ENCODE measurements around the gene FSTL3.
"Not testable (repeated sequence)": the region's sequence is repeated elsewhere in the genome, so short reads cannot be mapped to it uniquely, and the experiment has no call there.

FSTL3 gene

GRCh38 chr19:723714-724113 lies 47.5 kb downstream of the FSTL3 start:
- H3K27ac ChIP-seq (ENCODE audit: insufficient read depth, low read length, poor library complexity, severe bottlenecking), result no peak overlapping the region
- H3K27me3 ChIP-seq (replicated peaks; ENCODE audit: control insufficient read depth, insufficient read depth, low read length, poor library complexity, severe bottlenecking), result peaks cover 12% of the 10 kb centered on the region
- no peak overlapping the region for H3K4me3 ChIP-seq (ENCODE audit: insufficient read depth, low read depth, low read length, poor library complexity, severe bottlenecking)
- DNase-seq, result no peak
- no peaks in the 10 kb centered on the region for H3K4me1 ChIP-seq (ENCODE audit: control insufficient read depth, insufficient read depth, low read length, poor library complexity, severe bottlenecking)
- H3K9me3 ChIP-seq (ENCODE audit: control insufficient read depth, low read length), result no peaks in the 10 kb centered on the region
- no peaks in the 10 kb centered on the region for H3K36me3 ChIP-seq (ENCODE audit: control insufficient read depth, insufficient read depth, low read length)

DNA sequence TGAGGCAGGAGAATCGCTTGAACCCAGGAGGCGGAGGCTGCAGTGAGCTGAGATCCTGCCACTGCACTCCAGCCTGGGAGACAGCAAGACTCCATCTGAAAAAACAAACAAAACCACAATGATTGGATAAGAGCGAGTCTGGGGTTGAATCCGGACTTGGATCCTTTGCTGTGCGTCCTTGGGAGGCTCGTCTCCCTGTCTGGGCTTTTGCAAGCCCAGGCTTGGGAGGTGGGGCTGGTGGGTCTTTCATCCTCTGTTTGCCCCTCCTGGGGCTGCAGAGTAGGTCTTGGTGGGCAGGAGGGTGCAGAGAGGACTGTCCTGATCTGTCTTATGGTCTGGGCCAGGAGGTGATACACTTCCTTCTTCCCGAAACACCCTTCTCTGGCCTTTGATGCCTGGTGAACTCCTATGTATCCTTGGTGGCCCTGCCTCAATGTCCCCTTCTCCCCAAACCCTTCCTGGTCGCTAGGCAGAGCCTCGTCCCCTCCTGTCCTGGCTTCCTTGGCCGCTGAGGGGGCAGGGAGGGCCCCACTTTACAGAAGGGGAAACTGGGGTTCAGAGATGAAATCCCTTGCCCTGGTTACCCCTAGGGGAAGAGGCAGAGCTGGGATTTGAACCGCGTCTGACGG lies 49.4 kb downstream of the FSTL3 start:
- DNase-seq, result no peak
- Histone ChIP-seq H3K27me3 (replicated peaks; ENCODE audit: control insufficient read depth, insufficient read depth, low read length, poor library complexity, severe bottlenecking) (peaks cover 3% of the 10 kb centered on the region), H3K9me3 (ENCODE audit: control insufficient read depth, low read length) (no peaks in the 10 kb centered on the region), H3K27ac (ENCODE audit: insufficient read depth, low read length, poor library complexity, severe bottlenecking) (no peak overlapping the region), H3K4me1 (ENCODE audit: control insufficient read depth, insufficient read depth, low read length, poor library complexity, severe bottlenecking) (no peaks in the 10 kb centered on the region), H3K4me3 (ENCODE audit: insufficient read depth, low read depth, low read length, poor library complexity, severe bottlenecking) (no peak overlapping the region), H3K36me3 (ENCODE audit: control insufficient read depth, insufficient read depth, low read length) (no peaks in the 10 kb centered on the region)

DNA sequence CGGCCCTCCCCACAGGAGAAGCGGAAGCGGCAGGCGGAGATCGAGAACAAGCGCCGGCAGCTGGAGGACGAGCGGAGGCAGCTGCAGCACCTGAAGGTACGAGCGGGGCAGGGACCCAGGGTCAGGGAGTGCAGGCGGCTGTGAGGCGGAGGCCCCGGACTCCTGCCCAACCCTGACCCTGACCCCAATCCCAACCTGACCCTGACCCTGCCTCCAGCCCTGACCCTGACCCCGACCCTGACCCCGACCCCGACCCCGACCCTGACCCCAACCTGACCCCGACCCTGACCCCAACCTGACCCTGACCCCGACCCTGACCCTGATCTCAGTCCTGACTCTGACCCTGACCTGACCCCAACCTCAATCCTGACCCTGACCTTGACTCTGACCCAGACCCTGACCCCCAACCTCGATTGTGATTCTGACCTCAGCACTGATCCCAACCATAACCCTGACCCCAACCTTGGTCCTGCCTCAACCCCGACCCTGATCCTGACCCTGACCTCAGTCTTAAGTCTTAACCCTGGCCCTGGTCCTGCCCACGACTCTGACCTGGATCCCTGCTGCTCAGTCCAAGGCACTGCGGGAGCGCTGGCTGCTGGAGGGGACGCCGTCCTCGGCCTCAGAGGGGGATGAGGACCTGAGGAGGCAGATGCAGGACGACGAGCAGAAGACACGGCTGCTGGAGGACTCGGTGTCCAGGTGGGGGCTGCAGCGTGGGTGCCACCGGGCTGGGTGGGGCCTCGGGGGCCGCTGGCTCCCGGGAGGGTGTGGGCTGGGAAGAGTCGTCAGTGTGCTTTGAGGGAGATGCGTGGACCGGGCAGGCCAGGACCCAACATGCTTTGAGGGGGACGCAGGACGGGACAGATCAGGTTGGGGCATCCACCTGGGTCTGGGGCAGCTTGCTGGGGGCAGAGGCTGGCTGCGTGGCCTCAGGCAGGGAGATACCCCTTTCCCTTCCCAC lies 51.1 kb downstream of the FSTL3 start:
- peaks cover 3% of the 10 kb centered on the region for H3K27me3 ChIP-seq (replicated peaks; ENCODE audit: control insufficient read depth, insufficient read depth, low read length, poor library complexity, severe bottlenecking)
- no peak overlapping the region for H3K27ac ChIP-seq (ENCODE audit: insufficient read depth, low read length, poor library complexity, severe bottlenecking)
- no peaks in the 10 kb centered on the region for H3K9me3 ChIP-seq (ENCODE audit: control insufficient read depth, low read length)
- H3K36me3 ChIP-seq (ENCODE audit: control insufficient read depth, insufficient read depth, low read length), result no peaks in the 10 kb centered on the region
- no peak for DNase-seq
- H3K4me1 ChIP-seq (ENCODE audit: control insufficient read depth, insufficient read depth, low read length, poor library complexity, severe bottlenecking), result no peaks in the 10 kb centered on the region
- no peak overlapping the region for H3K4me3 ChIP-seq (ENCODE audit: insufficient read depth, low read depth, low read length, poor library complexity, severe bottlenecking)

- no peaks in the 10 kb centered on the region for H3K4me1 ChIP-seq (ENCODE audit: control insufficient read depth, insufficient read depth, low read length, poor library complexity, severe bottlenecking)
- H3K27ac ChIP-seq (ENCODE audit: insufficient read depth, low read length, poor library complexity, severe bottlenecking), result no peak overlapping the region
- no peaks in the 10 kb centered on the region for H3K27me3 ChIP-seq (replicated peaks; ENCODE audit: control insufficient read depth, insufficient read depth, low read length, poor library complexity, severe bottlenecking)
- H3K9me3 ChIP-seq (ENCODE audit: control insufficient read depth, low read length), result no peaks in the 10 kb centered on the region
- no peak for DNase-seq
- H3K36me3 ChIP-seq (ENCODE audit: control insufficient read depth, insufficient read depth, low read length), result no peaks in the 10 kb centered on the region
- H3K4me3 ChIP-seq (ENCODE audit: insufficient read depth, low read depth, low read length, poor library complexity, severe bottlenecking), result no peak overlapping the region
Observed at GRCh38 chr19:728011-728410, 51.8 kb downstream of the FSTL3 start.

- not testable (repeated sequence) for H3K4me3 ChIP-seq (ENCODE audit: insufficient read depth, low read depth, low read length, poor library complexity, severe bottlenecking); DNase-seq; H3K27me3 ChIP-seq (replicated peaks; ENCODE audit: control insufficient read depth, insufficient read depth, low read length, poor library complexity, severe bottlenecking); H3K27ac ChIP-seq (ENCODE audit: insufficient read depth, low read length, poor library complexity, severe bottlenecking); H3K36me3 ChIP-seq (ENCODE audit: control insufficient read depth, insufficient read depth, low read length); H3K9me3 ChIP-seq (ENCODE audit: control insufficient read depth, low read length); H3K4me1 ChIP-seq (ENCODE audit: control insufficient read depth, insufficient read depth, low read length, poor library complexity, severe bottlenecking)
Observed at GRCh38 chr19:729564-729963, 53.4 kb downstream of the FSTL3 start.

GRCh38 chr19:729965-730668 lies 53.9 kb downstream of the FSTL3 start:
- H3K27ac ChIP-seq (ENCODE audit: insufficient read depth, low read length, poor library complexity, severe bottlenecking), result no peak overlapping the region

GRCh38 chr19:731000-731399 lies 54.8 kb downstream of the FSTL3 start:
- Histone ChIP-seq H3K27ac (ENCODE audit: insufficient read depth, low read length, poor library complexity, severe bottlenecking) (no peak overlapping the region), H3K9me3 (ENCODE audit: control insufficient read depth, low read length) (no peaks in the 10 kb centered on the region), H3K36me3 (ENCODE audit: control insufficient read depth, insufficient read depth, low read length) (no peaks in the 10 kb centered on the region), H3K4me3 (ENCODE audit: insufficient read depth, low read depth, low read length, poor library complexity, severe bottlenecking) (no peak overlapping the region), H3K4me1 (ENCODE audit: control insufficient read depth, insufficient read depth, low read length, poor library complexity, severe bottlenecking) (no peaks in the 10 kb centered on the region), H3K27me3 (replicated peaks; ENCODE audit: control insufficient read depth, insufficient read depth, low read length, poor library complexity, severe bottlenecking) (no peaks in the 10 kb centered on the region)
- no peak for DNase-seq

More at GRCh38 chr19:729965-730668, 53.9 kb downstream of the FSTL3 start:
- H3K9me3 ChIP-seq (ENCODE audit: control insufficient read depth, low read length), result no peaks in the 10 kb centered on the region
- no peak overlapping the region for H3K4me3 ChIP-seq (ENCODE audit: insufficient read depth, low read depth, low read length, poor library complexity, severe bottlenecking)
- H3K27me3 ChIP-seq (replicated peaks; ENCODE audit: control insufficient read depth, insufficient read depth, low read length, poor library complexity, severe bottlenecking), result no peaks in the 10 kb centered on the region
- DNase-seq, result no peak
- no peaks in the 10 kb centered on the region for H3K4me1 ChIP-seq (ENCODE audit: control insufficient read depth, insufficient read depth, low read length, poor library complexity, severe bottlenecking)
- no peaks in the 10 kb centered on the region for H3K36me3 ChIP-seq (ENCODE audit: control insufficient read depth, insufficient read depth, low read length)

DNA sequence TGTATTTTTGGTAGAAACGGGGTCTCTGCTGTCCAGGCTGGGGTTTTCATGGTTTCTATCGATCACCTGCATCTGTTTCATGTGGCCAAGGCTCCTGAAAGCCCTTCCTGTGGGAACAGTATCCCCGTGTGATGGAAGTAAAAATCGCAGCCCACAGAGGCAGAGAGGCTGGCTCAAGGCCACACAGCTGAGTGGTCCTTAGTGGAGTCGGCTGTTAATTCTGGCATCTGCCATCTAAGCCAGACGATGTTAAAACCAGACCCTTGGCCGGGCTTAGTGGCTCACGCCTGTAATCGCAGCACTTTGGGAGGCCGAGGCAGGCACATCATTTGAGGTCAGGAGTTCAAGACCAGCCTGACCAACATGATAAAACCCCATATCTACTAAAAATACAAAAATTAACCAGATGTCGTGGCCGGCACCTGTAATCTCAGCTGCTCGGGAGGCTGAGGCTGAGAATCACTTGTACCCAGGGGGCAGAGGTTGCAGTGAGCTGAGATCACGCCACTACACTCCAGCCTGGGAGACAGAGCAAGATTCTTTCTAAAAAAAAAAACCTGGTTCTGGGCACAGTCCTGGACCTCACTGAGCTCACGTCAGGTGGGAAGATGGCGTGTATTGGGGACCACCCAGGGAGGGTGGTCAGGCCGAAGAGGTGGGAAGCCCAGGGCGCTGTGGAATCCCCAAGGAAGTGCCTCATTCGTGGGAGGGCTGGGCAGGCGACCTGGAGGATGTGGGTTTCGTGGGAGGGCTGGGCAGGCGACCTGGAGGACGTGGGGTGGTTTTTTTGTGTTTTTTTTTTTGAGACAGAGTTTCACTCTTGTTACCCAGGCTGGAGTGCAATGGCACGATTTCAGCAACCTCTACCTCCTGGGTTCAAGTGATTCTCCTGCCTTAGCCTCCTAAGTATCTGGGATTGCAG lies 56.2 kb downstream of the FSTL3 start:
- Histone ChIP-seq H3K9me3 (ENCODE audit: control insufficient read depth, low read length) (no peaks in the 10 kb centered on the region), H3K27ac (ENCODE audit: insufficient read depth, low read length, poor library complexity, severe bottlenecking) (no peak overlapping the region), H3K4me3 (ENCODE audit: insufficient read depth, low read depth, low read length, poor library complexity, severe bottlenecking) (no peak overlapping the region), H3K4me1 (ENCODE audit: control insufficient read depth, insufficient read depth, low read length, poor library complexity, severe bottlenecking) (no peaks in the 10 kb centered on the region), H3K27me3 (replicated peaks; ENCODE audit: control insufficient read depth, insufficient read depth, low read length, poor library complexity, severe bottlenecking) (no peaks in the 10 kb centered on the region), H3K36me3 (ENCODE audit: control insufficient read depth, insufficient read depth, low read length) (no peaks in the 10 kb centered on the region)
- no peak for DNase-seq

All from effector memory CD4-positive, alpha-beta T cell (primary cell).